SHP77 (cell line): Measurements from ENCODE around the gene UCHL3.

ENCODE experiments used
- DNase-seq, 2 experiments: peaks; one replicate each; lab custom pipeline; 2025; lab: John Stamatoyannopoulos, UW

The UCHL3 gene

GRCh38 chr13:75628801-75629200 lies 79.2 kb downstream of the UCHL3 start:
- no peak for DNase-seq

GRCh38 chr13:75633285-75633684 lies 83.7 kb downstream of the UCHL3 start:
- DNase-seq = no peak

GRCh38 chr13:75635101-75635827 lies 85.7 kb downstream of the UCHL3 start:
- no peak for DNase-seq

- DNase-seq = peak; percentile 15 to 17
Measured at GRCh38 chr13:75635828-75636435, 86.3 kb downstream of the UCHL3 start, which contains the start of gene LMO7. Gene LMO7 (plus strand): TSS chr13:75636330. CDS start chr13:75636658, 328 bp downstream.

GRCh38 chr13:75636436-75637180 lies 87.0 kb downstream of the UCHL3 start:
- peak in 1 of 2 experiments; percentile 7 for DNase-seq

GRCh38 chr13:75637181-75637750 lies 87.7 kb downstream of the UCHL3 start:
- DNase-seq = no peak

GRCh38 chr13:75639454-75639853 lies 89.9 kb downstream of the UCHL3 start:
- no peak for DNase-seq

GRCh38 chr13:75641026-75641425 lies 91.4 kb downstream of the UCHL3 start:
- DNase-seq = no peak

GRCh38 chr13:75643182-75643581 lies 93.6 kb downstream of the UCHL3 start:
- no peak for DNase-seq

GRCh38 chr13:75643693-75644092 lies 94.1 kb downstream of the UCHL3 start:
- DNase-seq = no peak

GRCh38 chr13:75645141-75645540 lies 95.5 kb downstream of the UCHL3 start:
- DNase-seq = no peak

GRCh38 chr13:75647126-75647784 lies 97.7 kb downstream of the UCHL3 start:
- no peak for DNase-seq

GRCh38 chr13:75648446-75648845 lies 98.9 kb downstream of the UCHL3 start:
- no peak for DNase-seq

- DNase-seq = no peak
Measured at GRCh38 chr13:75651013-75651412, 101.4 kb downstream of the UCHL3 start.

- no peak for DNase-seq
Measured at GRCh38 chr13:75652726-75653125, 103.1 kb downstream of the UCHL3 start.
